ENCODE data around the gene POU3F2.

The POU3F2 gene

DNA sequence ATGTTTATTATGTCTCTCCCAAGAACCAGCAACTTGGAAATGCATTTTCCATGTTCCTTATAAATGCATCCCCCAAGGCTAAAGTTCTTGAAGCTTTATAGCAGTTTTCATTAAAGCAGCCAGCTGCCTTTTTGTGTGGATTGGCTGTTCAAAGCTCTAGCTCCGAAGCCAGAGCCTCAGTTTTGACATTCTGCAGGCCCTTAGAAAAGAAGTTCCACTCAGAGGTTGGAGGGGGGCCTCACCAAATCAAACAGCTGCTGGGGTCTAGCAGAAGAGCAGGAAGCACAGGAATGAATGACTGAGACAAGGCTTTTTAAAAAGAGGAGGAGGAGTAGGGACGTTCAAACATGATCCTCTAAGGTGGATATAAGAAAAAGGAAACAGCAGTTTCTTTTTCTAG is 4.2 kb upstream of the POU3F2 start:
- in situ Hi-C loops (cut with MboI; ENCODE audit: low sequenced_read_pairs) = no loop called here

DNA sequence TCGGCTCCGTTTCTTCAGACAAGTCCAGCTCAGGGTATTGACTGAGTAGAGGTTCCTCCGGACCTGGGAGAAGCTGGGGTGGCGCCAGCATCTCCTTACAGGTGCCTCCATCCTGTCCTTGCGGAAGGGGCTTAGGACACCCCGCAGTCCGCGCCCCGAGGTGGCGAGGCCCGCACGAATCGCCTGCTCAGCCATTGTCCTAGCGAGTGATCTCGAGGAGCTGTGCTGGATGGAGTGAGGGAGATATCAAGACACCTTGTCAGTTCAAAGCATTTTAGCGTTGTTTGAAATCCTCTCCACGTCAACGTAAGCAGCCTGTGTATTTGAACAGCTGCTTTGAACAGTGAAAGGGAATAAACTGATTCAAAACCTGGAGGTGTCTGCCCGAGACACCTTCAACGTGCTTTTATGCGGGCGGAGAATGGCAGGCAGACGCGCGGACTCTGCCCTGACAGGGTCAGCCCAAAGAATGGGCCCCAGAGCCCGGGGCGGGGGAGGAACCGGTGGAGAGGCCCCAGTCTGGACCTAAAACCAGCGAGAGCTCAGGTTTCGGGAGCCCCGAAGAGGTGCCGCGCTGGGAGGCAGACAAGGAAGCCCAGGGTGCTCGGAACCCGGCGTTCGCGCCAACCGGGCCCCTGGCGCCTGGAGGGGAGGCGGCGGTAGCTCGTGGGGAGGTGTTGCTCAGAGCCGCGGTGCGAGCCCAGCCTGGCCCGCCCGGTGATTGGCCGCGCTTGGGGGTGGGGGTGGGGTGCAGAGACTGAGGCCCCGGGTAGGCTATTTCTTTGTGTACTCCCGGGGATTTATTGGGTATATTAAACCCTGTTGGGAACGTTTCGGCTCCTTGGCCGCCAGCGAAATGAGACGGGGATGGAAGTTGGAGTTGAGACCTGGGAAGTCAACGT is 3.1 kb upstream of the POU3F2 start:
- in situ Hi-C loops (cut with MboI; ENCODE audit: low sequenced_read_pairs) = no loop called here

DNA sequence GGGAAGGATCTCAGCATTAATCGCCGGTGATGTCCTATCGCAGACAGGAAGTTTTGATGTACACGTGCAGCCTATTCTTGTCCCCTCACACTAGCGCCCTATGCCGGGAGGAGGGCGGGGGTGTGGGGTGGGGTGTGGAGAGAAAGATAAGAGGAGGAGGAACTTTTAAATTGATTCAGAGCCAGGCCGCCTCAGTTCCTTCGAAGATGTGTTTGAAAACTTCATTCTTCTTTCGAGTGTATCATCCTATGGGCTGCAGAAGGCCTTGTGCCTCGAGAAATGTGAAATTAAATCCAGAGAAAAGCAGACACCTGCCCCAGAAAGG is 2.5 kb upstream of the POU3F2 start:
- in situ Hi-C loops (cut with MboI; ENCODE audit: low sequenced_read_pairs) = no loop called here

DNA sequence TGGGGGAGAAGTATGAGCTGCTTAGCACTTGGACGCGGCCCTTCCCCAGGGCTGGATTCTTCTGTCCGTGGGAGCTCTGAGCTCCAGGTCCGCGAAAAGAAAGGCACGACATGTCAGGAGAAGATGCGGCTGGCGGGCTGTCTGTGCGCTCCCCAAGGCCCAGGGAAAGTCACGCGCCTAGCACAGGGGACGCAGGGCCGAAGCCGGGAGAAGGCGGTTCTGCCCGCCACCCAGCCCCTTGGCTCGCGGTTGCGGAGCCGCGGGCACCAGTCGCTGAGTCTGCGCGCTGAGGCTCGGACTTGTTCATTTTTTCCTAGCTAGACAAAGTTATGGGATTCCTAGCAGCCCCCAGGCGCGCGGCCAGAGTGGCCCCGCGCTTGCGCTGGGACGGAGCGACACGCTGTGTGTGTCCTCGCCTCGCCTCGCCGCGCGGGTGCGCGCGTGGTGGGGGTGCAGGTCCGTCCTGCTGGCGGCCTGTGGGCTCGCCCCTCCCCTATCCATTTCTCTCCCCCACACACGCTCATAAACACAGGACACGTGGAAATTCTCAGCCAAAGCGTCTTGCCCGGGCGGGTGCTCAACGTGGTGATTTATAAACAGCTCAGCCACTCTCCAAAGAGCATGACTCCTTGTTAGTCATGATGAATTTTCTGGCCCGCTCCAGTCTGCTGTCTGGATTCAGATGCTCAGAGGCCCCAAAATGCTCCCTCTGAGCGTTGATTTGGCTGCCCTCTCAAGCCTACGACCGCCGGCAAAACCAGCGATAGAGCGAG is 1.9 kb upstream of the POU3F2 start:
- in situ Hi-C loops (cut with MboI; ENCODE audit: low sequenced_read_pairs) = no loop called here

DNA sequence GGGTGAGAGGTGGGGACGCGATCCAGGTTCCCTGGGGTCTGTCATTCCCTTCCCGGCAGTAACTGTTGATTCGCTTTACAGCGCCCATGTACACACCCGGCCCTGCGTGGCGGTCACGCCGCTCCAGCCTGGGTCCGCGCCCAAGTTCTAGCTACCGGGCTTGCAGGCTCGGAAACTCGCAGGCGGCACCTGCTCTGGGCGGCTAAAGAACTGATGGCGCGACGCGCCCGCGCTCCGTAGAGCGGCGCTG is 1.4 kb upstream of the POU3F2 start:
- in situ Hi-C loops (cut with MboI; ENCODE audit: low sequenced_read_pairs) = no loop called here

DNA sequence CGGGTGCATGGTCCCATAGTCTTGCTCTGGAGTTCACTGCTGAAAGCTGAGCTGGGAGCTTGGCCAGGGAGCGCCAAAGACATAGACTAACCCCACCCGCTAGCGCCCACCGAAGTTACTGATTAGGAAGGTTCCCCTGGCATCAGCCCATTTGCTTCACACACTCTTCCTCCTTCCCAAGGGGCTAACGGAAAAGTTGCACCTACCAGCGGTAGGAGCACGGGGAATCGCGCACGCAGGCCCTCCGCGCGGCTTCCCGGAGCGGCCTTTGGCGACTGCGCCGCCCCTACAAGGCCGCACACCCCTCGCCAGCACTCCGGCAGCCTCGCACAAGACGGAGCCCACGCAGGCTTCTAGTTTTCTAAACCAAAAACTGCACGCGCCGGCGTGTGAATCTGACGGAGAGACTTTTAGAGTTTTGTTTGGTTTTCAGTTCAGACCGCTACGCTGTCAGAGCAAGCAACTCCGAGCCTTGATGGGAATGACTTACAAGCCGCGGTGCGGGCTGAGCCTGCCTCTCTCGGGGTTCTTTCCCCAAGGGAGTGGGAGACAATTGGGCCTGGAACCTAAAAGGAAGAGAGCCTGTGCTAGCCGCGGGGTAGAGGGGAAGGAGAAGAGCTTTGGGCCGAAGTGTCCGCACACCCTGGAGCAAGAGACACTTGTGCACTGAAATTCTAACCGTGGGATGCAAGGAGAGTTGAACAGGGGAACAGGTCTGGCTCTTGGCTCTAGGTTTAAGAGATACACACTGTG is 891 bp upstream of the POU3F2 start:
- in situ Hi-C loops (cut with MboI; ENCODE audit: low sequenced_read_pairs) = no loop called here

DNA sequence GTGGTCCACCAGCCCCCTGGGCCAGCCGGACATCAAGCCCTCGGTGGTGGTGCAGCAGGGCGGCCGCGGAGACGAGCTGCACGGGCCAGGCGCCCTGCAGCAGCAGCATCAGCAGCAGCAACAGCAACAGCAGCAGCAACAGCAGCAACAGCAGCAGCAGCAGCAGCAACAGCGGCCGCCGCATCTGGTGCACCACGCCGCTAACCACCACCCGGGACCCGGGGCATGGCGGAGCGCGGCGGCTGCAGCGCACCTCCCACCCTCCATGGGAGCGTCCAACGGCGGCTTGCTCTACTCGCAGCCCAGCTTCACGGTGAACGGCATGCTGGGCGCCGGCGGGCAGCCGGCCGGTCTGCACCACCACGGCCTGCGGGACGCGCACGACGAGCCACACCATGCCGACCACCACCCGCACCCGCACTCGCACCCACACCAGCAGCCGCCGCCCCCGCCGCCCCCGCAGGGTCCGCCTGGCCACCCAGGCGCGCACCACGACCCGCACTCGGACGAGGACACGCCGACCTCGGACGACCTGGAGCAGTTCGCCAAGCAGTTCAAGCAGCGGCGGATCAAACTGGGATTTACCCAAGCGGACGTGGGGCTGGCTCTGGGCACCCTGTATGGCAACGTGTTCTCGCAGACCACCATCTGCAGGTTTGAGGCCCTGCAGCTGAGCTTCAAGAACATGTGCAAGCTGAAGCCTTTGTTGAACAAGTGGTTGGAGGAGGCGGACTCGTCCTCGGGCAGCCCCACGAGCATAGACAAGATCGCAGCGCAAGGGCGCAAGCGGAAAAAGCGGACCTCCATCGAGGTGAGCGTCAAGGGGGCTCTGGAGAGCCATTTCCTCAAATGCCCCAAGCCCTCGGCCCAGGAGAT is 1.0 kb downstream of the POU3F2 start:
- in situ Hi-C loops (cut with MboI; ENCODE audit: low sequenced_read_pairs) = no loop called here

DNA sequence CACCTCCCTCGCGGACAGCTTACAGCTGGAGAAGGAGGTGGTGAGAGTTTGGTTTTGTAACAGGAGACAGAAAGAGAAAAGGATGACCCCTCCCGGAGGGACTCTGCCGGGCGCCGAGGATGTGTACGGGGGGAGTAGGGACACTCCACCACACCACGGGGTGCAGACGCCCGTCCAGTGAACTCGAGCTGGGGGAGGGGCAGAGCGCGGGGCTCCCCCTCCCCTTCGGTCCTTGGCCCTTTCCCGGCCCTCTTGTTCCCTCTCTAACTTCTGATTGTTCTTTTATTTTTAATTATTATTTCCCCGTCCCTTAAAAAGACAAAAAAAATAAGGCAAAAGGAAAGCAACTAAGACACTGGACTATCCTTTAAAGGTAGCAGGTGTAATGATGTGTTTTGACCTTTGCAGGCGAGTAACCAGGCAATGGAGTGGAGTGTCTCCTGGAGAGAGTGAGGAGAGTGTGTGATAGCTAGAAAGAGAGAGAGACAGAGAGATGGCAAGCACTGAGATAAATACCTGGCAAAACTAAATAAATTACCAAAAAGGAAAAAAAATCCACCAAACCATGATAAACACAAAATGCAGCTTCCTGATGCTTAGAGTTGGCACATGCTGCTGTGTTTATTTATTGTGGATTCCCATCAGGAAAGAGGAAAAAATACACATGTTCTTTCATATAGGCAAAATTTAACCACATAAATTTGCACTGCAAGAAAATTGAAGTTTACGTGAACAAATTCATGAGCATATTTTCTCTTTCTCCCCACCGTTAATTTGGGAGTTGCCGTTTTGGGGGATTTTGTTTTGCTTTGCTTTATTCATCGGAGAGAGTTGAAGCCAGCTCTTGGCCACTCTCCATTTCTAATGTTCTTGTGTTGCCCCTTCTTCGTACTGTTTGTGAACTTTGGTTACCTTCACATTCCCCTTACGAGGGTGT is 1.9 kb downstream of the POU3F2 start:
- in situ Hi-C loops (cut with MboI; ENCODE audit: low sequenced_read_pairs) = no loop called here

DNA sequence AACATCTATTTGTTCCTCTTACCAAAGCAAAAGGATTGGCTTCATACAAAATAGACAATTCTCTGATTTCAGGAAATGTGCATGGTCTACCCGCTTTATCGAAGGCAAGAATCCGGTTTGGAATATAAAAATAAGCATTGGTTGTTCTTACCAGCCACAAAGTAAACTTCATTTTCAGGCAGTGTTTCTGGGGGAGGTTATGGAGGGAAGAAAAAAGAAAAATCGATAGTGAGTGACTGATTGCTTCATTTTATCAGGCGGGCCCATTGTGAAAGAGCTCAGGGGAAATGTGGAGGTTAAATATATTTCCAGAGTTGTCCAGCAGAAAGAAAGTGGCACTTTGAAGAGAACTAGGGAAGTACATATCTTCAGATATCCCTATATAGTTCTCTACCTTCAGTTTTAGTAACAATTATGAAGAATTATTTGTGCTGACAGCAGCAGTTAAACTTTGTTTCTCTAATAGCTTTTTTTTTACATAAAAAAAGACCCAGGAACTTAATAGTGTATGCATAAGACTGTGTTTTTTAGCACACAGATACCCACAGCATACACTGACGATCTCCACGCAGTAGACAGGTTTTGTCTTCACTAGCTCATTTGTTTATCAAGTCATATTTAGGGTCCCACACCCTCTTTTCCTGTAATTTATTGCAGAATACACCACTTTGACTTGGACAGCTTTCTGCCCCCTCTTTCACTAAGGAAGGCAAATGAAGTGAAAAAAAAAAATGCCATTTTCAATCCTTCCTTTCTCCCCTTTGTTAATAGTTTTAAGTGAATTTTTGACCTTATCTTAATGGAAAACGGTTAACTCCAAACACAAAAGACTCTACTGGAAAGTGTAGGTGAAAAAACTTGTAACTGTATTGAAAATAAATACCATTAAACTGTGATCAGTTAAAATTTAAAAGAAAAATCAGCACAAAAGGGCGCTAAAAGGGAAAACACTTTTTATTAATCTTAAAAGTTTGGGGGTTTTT is 2.9 kb downstream of the POU3F2 start:
- in situ Hi-C loops (cut with MboI; ENCODE audit: low sequenced_read_pairs) = no loop called here

DNA sequence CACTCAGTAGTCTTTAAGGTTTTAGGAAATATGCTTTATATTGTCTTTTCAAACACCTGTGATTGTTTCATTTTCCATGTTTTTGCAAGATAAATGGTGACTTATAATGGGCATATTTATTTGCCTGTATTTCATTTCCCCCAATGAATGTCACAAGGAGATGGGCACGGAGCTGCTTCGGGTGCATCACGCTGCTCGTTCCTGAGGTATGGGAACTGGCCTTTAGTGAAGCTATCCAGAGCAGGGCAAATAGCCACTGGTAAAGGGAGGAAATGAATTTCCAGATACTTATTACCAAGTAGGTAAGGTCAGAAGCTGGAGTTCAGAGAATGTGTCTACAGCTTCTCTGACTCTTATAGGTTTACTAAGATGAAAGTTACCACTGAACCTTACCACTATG is 3.7 kb downstream of the POU3F2 start:
- in situ Hi-C loops (cut with MboI; ENCODE audit: low sequenced_read_pairs) = no loop called here

DNA sequence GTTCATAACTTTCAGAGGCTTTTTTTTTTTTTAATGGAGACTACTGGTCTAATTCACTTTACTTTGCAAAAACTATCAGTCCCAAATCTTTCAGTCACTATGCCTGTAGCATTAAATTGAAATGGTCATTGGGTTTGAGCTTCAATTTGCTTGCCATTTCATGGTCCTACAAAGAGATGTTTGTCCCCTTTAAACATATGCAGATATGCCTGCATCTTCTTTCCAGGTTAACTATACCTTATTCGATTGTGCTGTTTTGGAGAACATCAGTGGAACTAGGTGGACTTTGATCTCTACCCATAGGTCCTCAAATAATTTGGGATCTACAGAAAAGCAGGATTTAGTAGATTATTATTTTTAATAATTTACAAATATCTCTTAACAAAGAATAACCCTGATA is 4.6 kb downstream of the POU3F2 start:
- in situ Hi-C loops (cut with MboI; ENCODE audit: low sequenced_read_pairs) = no loop called here

DNA sequence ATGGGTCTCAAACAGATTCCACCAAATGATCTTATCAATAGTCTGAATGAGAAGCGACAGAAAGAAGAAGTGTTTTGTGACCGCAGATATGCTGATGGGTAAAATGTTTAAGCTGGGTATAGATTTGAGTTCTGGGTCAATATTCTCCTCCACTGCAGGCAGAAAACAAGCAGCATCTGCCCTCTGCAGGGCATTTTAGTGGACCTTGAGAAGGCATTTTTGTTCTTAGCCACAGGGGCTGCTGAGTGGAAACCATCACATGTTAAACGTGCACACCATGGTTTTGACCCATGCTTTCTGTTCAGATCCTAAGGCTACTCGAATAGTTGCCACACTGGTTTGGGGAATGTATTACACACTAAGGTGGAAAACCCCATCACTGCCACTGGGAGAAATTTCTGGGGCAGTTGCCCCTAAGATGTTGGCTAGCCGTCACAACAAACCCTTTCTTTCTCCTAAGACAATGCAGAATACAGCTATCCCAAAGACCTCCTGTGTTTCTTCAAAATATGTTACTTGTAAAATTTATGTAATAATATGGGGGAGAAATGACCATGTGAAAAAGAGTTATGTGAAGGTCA is 5.5 kb downstream of the POU3F2 start:
- in situ Hi-C loops (cut with MboI; ENCODE audit: low sequenced_read_pairs) = no loop called here

DNA sequence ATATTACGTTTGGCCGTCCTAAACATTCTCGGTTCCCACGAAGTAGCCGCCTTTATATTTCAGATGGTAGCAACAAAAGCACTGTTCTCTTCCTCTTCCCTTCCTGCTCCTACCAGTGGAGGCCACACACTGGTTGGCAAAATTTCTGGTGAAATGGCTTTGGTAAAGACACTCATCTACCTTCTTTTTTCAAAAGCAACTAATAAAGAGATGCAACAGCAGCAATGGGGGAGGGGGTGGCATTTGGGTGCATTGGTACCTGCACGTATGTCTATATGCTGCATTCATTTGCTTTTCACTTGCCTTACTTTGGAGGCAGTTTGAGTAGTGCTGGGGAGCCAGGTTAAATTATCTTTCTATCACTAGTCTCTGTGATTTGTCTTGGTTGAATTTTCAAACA is 6.0 kb downstream of the POU3F2 start:
- in situ Hi-C loops (cut with MboI; ENCODE audit: low sequenced_read_pairs) = no loop called here

DNA sequence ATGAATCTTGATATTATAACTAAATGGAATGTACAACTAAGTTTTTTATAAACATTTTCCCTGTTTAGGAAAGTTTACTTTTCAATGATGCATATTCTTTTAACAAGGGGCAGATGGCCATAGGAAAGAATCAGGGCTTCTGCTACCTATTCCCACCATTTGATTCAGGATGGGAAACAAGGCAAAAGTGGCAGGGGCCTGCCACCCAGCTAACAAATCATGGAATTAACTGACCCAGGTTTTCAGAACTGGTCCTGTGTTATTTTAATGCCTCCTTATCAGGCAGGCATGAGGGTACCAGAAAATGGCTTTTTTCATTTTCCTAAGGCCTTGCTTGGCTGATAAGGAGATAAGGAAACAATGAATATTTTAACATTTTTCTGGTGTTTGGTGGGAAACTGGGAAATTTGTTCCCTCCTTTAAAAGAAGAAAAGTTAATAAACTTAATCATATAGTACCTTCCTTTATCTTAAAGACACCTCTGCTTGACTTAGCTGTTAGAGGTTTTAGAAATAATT is 6.7 kb downstream of the POU3F2 start:
- in situ Hi-C loops (cut with MboI; ENCODE audit: low sequenced_read_pairs) = no loop called here

DNA sequence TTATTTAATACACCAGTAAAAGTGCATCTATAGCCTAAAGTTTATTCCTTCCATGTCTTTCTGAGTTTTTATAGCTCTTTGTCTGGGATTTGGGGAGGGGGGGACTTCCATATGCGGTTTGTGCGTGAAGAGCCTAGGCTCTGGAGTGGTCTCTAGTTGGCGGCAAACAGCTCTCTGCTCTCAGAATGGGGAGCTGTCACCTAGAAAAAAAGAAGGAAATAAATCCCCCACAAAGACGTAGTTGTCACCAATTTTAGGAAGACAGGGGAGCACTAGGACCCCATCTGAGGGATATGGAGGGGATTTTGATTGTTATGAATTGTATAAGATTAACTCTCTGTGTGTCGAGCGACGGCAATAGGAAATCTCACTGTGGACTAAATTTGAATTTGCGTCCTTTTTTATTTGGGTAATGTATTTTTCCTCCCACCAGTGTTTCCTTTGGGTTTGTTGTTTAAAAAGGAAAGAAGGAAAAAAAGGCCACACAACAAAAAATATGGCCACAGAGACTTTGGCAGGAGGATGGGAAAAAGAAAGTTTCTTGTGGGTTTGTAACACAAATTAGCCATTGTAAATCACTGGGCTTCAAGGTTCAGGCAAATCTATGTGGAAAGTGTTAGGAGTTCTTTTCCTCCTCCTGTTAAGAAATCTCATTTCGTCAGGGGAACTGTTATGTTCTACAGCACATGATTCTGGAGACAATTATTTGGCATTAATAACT is 7.4 kb downstream of the POU3F2 start:
- in situ Hi-C loops (cut with MboI; ENCODE audit: low sequenced_read_pairs) = no loop called here

DNA sequence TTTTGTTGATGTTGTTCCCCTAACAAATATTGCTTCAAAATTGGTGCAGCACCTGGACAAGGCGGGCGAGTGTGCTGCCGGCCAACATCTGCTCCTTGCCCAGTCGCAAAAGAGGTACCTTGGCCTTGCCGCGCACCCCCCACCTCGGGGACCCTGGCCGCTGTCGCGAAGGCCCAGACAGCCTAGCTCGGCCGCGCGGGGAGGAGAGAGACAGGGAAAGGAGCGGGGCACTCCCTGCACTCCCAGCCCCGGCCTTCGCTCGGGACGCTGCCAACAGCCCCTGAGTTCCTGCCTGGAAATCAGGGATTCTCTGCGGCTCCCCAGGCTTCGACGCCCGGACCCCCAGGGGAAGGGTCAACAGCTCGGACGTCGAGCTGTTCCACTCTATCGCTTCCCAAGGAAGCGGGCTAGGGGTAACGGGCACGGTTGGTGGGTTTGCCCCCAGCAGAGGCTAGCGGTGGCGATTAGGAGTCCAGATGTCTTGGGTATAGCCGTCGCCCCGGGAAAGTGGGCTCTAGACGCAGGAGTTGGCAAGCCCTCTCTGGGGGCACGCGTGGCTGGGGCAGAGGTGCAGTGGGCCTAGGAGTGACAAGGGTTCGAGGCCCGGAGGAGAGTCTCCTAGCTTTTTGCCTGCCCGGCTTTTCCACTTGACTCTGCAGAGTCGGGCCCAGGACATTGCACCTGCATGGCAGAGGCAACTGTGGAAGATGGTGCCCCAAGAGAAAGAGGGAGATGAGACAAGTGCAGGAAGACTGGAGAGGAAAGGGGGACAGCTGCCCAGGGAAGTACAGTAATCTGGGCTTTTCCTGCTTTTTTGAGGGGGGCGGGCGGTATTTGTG is 8.2 kb downstream of the POU3F2 start:
- in situ Hi-C loops (cut with MboI; ENCODE audit: low sequenced_read_pairs) = no loop called here
